HuH-7 (cell line): ENCODE measurements around the gene MACROD1.

Experiments
- DNase-seq: peaks from one replicate; pipeline ENCODE4 v3.0.0; 2011; ENCODE audit warnings: low spot score

The MACROD1 gene

GRCh38 chr11:64073542-64073941, 92.4 kb downstream of the MACROD1 start:
- no peak for DNase-seq

DNA sequence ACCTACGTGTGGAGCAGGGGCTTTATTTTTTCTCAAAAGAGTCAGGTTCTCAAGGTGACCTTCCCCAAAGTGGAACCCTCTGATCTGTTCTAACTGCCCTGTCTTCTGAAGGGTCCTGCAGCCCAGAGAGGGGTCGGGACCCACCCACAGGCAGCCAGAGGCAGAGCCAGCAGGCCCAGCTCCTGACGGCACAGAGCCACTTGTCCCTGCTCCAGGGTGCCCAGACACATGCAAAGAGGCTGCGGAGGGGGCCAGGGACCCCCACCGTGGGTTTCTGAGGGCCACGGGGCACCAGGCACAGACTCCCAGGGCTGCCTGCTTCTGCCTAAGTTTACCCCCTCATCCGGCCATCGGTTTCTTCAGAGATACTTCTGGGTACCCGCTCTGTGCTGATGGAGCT, 93.0 kb downstream of the MACROD1 start:
- DNase-seq: no peak

DNA sequence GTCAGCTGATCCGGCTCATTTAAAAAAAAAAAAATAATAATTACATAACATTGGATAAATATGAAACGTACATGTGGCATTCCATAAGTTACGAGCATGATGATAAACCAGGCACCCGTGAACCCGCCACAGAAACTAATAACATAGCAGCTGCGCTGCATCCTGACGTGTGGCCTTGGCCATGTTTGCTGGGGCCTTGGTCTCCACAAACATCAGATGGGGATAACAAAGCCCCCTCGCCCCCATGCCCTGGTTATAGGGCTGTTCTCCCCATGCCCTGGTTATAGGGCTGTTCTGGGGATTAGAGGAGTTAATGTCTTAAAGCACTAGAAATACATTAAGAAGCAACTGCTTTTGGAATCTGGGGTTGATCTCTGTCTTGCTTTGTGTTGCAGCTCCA, 93.5 kb downstream of the MACROD1 start:
- DNase-seq: no peak

- DNase-seq: no peak
Measured at GRCh38 chr11:64071849-64072248, 94.1 kb downstream of the MACROD1 start.

GRCh38 chr11:64070314-64070681, 95.6 kb downstream of the MACROD1 start:
- DNase-seq: no peak

GRCh38 chr11:64069401-64070313, 96.3 kb downstream of the MACROD1 start:
- no peak for DNase-seq

GRCh38 chr11:64068705-64069400, 97.1 kb downstream of the MACROD1 start:
- no peak for DNase-seq

DNA sequence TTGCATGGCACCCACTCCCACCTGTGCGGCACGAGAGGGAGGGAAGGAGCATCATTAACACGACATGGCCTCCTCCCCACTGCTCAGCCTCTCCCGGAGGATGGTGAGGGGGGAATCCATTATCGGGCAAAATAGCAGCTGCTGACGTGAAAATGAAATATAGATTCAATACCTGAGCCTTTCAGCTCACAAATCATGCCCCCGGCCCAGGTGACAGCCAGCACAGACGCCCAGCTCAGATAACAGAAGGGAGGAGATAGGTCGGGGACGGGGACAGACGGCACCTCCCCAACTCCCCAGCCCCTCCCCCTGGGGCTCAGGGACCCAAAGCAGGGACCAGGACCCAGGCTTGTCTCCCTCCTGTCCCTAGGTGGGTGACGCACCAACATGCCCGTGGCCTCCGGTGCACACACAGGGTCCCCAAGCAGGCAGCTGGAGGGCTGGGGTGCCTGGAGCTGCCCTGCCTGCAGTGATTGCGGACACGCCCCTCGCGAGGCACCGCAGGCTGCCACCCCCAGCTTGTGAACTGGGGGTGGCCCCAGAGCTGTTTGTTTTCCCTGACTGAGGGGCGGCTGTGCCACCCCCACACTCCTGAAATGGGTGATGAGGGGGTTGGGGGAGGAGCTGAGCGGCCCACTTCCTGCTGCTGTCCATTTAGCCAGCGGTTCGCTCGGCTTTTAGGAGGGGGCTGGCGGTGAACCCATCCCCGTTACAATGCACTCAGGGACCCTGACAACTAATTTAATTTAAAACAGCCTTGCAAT, 98.5 kb downstream of the MACROD1 start:
- no peak for DNase-seq

DNA sequence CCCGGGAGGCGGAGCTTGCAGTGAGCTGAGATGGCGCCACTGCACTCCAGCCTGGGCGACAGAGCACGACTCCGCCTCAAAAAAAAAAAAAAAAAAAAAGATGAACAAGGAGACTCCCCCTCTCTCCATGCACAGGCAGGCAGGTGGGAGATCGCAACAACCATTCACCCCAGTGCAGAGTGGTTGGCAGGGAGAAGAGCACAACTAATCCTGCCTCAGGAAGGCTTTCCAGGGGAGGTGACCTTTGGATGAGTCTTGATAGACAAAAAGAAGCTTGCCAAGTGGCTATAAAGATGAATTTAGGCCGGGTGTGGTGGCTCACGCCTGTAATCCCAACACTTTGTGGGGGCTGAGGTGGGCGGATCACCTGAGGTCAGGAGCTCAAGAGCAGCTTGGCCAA, 100.2 kb downstream of the MACROD1 start:
- no peak for DNase-seq

DNA sequence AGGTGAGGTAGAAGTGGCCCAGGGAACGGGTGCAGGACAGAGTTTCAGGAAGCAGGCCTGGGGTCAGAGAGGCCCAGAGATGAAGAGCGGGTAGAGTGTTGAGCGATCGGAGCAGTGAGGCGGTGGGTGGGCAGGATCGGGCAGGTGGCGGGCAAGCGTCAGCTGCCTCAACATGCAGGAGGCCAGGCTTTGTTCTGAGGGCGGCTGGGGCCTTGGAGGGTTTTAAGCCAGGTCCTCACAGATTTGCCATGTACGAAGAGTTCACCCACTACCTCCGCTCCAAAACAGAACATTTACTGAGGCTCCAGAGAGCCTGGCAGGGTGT, 100.8 kb downstream of the MACROD1 start:
- DNase-seq: no peak

- DNase-seq: no peak
Measured at GRCh38 chr11:64064374-64065140, 101.4 kb downstream of the MACROD1 start.

DNA sequence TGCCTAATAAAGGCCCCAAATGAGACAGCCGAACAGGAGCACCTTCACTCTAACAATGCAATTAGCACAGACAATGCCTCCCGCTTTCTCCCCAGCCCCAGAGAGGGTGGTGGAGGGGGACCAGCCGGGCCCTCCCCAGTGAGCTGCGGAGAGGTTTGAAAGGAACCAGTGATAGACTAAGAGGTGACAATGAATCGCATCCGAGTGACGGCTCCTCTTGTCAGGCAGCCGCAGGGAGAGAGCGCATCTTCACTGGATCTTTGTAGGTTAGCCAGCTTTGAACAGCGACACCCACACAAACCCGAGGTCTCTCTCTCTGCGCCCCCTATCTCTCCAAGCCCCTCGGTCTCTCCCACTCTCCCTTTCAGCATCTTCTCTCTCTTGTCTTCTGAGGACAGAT, 102.1 kb downstream of the MACROD1 start:
- no peak for DNase-seq

- DNase-seq: no peak
Measured at GRCh38 chr11:64062185-64063039, 103.5 kb downstream of the MACROD1 start.

- DNase-seq: no peak
Measured at GRCh38 chr11:64060861-64061444, 105.0 kb downstream of the MACROD1 start.

GRCh38 chr11:64060263-64060860, 105.6 kb downstream of the MACROD1 start:
- DNase-seq: no peak

GRCh38 chr11:64059339-64060140, 106.4 kb downstream of the MACROD1 start:
- no peak for DNase-seq

DNA sequence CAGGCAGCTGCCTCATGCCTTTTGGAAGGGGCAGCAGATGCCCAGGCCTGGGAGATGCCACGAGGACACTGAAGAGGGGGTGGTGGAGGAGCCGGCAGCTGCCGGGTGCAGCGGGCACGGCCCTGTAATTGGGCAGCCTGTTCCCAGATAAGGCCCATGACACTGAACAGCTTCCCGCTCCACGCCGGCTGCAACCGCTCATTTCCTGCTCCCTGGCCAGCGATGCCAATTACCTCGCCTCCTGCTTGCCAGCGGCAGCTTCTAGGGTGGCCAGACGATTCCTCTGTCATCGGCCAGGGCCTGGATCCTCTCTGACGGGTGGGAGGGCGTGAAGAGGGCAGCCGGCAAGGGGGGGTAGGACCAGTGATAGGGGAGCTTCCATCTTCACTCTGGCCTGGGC, 107.4 kb downstream of the MACROD1 start:
- no peak for DNase-seq

GRCh38 chr11:64057890-64058289, 108.0 kb downstream of the MACROD1 start:
- DNase-seq: no peak

GRCh38 chr11:64056861-64057260, 109.1 kb downstream of the MACROD1 start:
- DNase-seq: no peak
